ENCODE data around the gene GALC.

Gene GALC

GRCh38 chr14:88012495-88012894 is 19.5 kb upstream of the GALC start:
- Histone ChIP-seq H3K9me2 (replicated peaks; ENCODE audit: control insufficient read depth, low read length) (no peaks in the 10 kb centered on the region), H3K27ac (ENCODE audit: low read depth, low read length) (no peak overlapping the region), H3K79me2 (ENCODE audit: control insufficient read depth, low read length) (peaks cover 52% of the 10 kb centered on the region), H3K36me3 (ENCODE audit: control insufficient read depth, low read length) (peaks cover 7% of the 10 kb centered on the region; the same call in 1 of the 2 replicates), H3F3A (ENCODE audit: control insufficient read depth, insufficient read depth) (no peaks in the 10 kb centered on the region), H4K20me1 (ENCODE audit: control insufficient read depth, insufficient read depth, low read depth, low read length) (no peaks in the 10 kb centered on the region; the same call in 1 of the 2 replicates), H3K27me3 (ENCODE audit: control insufficient read depth, low read length) (no peaks in the 10 kb centered on the region), H3K4me3 (ENCODE audit: low read length) (no peak overlapping the region), H3K4me2 (ENCODE audit: low read length) (no peak overlapping the region), H3K4me1 (ENCODE audit: control insufficient read depth, low read length) (peaks cover 10% of the 10 kb centered on the region), H3K9me3 (ENCODE audit: control insufficient read depth, insufficient read depth, low read length) (no peaks in the 10 kb centered on the region)
- TF ChIP-seq, protein P1, sequence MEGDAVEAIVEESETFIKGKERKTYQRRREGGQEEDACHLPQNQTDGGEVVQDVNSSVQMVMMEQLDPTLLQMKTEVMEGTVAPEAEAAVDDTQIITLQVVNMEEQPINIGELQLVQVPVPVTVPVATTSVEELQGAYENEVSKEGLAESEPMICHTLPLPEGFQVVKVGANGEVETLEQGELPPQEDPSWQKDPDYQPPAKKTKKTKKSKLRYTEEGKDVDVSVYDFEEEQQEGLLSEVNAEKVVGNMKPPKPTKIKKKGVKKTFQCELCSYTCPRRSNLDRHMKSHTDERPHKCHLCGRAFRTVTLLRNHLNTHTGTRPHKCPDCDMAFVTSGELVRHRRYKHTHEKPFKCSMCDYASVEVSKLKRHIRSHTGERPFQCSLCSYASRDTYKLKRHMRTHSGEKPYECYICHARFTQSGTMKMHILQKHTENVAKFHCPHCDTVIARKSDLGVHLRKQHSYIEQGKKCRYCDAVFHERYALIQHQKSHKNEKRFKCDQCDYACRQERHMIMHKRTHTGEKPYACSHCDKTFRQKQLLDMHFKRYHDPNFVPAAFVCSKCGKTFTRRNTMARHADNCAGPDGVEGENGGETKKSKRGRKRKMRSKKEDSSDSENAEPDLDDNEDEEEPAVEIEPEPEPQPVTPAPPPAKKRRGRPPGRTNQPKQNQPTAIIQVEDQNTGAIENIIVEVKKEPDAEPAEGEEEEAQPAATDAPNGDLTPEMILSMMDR (IDR thresholded peaks at IDR 0.05; ENCODE audit: low read depth, low read length, poor library complexity, severe bottlenecking) = no peak
- no peak for TF ChIP-seq EZH2phosphoT487 (IDR thresholded peaks at IDR 0.05; ENCODE audit: borderline replicate concordance, low read length)

GRCh38 chr14:88010331-88010730 is 17.3 kb upstream of the GALC start:
- TF ChIP-seq EZH2phosphoT487 (IDR thresholded peaks at IDR 0.05; ENCODE audit: borderline replicate concordance, low read length) = no peak
- TF ChIP-seq, protein P1 (IDR thresholded peaks at IDR 0.05; ENCODE audit: low read depth, low read length, poor library complexity, severe bottlenecking) = no peak
- no peaks in the 10 kb centered on the region for H3K9me3 ChIP-seq (ENCODE audit: control insufficient read depth, insufficient read depth, low read length)
- peaks cover 72% of the 10 kb centered on the region for H3K79me2 ChIP-seq (ENCODE audit: control insufficient read depth, low read length)
- H3K27ac ChIP-seq (ENCODE audit: low read depth, low read length) = no peak overlapping the region
- peaks cover 6% of the 10 kb centered on the region; the same call in 1 of the 2 replicates for H3F3A ChIP-seq (ENCODE audit: control insufficient read depth, insufficient read depth)
- H3K27me3 ChIP-seq (ENCODE audit: control insufficient read depth, low read length) = no peaks in the 10 kb centered on the region
- H3K4me3 ChIP-seq (ENCODE audit: low read length) = no peak overlapping the region
- peaks cover 10% of the 10 kb centered on the region; the same call in 1 of the 2 replicates for H3K36me3 ChIP-seq (ENCODE audit: control insufficient read depth, low read length)
- H3K4me1 ChIP-seq (ENCODE audit: control insufficient read depth, low read length) = peaks cover 30% of the 10 kb centered on the region
- no peak overlapping the region for H3K4me2 ChIP-seq (ENCODE audit: low read length)
- H3K9me2 ChIP-seq (replicated peaks; ENCODE audit: control insufficient read depth, low read length) = no peaks in the 10 kb centered on the region
- no peaks in the 10 kb centered on the region; the same call in 1 of the 2 replicates for H4K20me1 ChIP-seq (ENCODE audit: control insufficient read depth, insufficient read depth, low read depth, low read length)

DNA sequence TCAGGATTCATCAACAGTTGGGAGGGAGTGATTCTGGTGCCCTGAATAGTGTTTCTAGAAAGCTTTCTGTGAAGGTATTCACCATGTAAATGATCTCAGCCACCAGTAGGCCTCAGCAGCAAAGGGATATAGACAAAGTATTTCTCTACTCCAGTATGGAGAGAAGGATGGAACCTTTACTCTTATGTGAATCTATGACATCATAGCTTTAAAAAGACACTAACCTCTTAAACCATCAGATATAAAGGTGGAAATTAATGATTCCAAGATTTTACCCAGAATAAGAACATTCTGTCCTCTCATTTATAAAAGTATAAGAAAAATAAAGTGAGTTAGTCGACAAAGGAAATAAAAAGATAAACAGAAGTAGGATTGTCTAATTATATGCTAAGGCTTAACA is 16.5 kb upstream of the GALC start:
- Histone ChIP-seq H3K9me2 (replicated peaks; ENCODE audit: control insufficient read depth, low read length) (no peaks in the 10 kb centered on the region), H3K27ac (ENCODE audit: low read depth, low read length) (no peak overlapping the region), H3K36me3 (ENCODE audit: control insufficient read depth, low read length) (peaks cover 10% of the 10 kb centered on the region; the same call in 1 of the 2 replicates), H3K9me3 (ENCODE audit: control insufficient read depth, insufficient read depth, low read length) (no peaks in the 10 kb centered on the region), H3K4me3 (ENCODE audit: low read length) (no peak overlapping the region), H3F3A (ENCODE audit: control insufficient read depth, insufficient read depth) (peaks cover 12% of the 10 kb centered on the region; the same call in 1 of the 2 replicates), H3K4me1 (ENCODE audit: control insufficient read depth, low read length) (peaks cover 33% of the 10 kb centered on the region), H3K4me2 (ENCODE audit: low read length) (no peak overlapping the region), H3K79me2 (ENCODE audit: control insufficient read depth, low read length) (peaks cover 74% of the 10 kb centered on the region), H3K27me3 (ENCODE audit: control insufficient read depth, low read length) (no peaks in the 10 kb centered on the region), H4K20me1 (ENCODE audit: control insufficient read depth, insufficient read depth, low read depth, low read length) (no peaks in the 10 kb centered on the region; the same call in 1 of the 2 replicates)
- TF ChIP-seq EZH2phosphoT487 (IDR thresholded peaks at IDR 0.05; ENCODE audit: borderline replicate concordance, low read length) = no peak
- TF ChIP-seq, protein P1 (IDR thresholded peaks at IDR 0.05; ENCODE audit: low read depth, low read length, poor library complexity, severe bottlenecking) = no peak

Measured in DOHH2 (cell line).